ENCODE data around the gene COL13A1.

- TF ChIP-seq YY1 (IDR thresholded peaks at IDR 0.05; ENCODE audit: insufficient read depth, insufficient read length), result no peak
- TF ChIP-seq ZNF274 (IDR thresholded peaks at IDR 0.05; ENCODE audit: low read depth, low read length), result no peak
- no peak for TF ChIP-seq SUZ12 (IDR thresholded peaks at IDR 0.05; ENCODE audit: extremely low read depth, insufficient read depth, insufficient read length)
Observed at GRCh38 chr10:69916118-69916517, 114.4 kb downstream of the COL13A1 start.

Data from NT2/D1 (cell line).